GM21526 (cell line): Measurements from ENCODE around the gene AGT.

ENCODE experiments used
- ATAC-seq: cut with Tn5 transposase; IDR thresholded peaks from one replicate; pipeline ENCODE4 v1.9.1; 2021; ENCODE audit warnings: moderate library complexity; ENCODE audit not compliant: unreplicated experiment, low FRiP score

AGT gene

DNA sequence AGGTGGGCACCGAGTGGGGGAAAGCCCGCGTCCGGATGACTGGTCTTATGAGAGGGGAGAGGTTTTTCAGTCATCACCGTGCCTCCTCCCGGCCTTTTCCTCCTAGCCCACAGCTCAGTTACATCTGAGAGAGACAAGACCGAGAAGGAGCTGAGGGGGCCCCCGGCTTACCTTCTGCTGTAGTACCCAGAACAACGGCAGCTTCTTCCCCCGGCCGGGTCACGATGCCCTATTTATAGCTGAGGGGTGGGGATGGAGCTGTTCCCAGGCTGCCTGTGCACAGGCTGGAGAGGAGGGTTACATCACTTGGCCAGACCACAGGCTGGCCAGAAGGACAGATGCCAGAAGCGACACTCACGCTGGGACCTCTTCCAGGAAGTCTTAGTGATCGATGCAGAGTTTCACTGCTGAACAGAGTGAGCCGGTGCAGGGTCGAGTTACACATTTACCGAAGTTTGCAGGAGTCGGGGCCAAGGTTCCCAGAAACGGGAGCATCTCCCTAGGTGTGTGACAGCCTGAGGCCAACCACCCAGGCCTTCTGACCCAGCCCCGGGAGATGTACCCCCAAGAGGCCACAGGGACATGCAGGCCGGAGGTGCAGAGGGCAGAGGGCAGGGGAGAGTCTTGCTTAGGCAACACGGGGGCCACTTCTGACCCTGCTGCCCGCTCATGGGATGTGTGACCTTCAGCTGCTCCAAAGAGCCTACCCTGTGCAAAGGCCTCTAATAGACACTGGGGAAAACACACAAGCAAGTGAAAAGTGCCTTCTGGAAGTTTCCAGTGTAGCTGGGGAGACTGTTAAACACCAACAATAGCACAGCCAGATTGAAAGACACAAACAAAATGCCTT, at the start of gene AGT:
AGT (minus strand) TSS at position 208 of the 850 bp plus-strand sequence. CDS start 3,299 bp downstream, outside the sequence.
- ATAC-seq = no peak

DNA sequence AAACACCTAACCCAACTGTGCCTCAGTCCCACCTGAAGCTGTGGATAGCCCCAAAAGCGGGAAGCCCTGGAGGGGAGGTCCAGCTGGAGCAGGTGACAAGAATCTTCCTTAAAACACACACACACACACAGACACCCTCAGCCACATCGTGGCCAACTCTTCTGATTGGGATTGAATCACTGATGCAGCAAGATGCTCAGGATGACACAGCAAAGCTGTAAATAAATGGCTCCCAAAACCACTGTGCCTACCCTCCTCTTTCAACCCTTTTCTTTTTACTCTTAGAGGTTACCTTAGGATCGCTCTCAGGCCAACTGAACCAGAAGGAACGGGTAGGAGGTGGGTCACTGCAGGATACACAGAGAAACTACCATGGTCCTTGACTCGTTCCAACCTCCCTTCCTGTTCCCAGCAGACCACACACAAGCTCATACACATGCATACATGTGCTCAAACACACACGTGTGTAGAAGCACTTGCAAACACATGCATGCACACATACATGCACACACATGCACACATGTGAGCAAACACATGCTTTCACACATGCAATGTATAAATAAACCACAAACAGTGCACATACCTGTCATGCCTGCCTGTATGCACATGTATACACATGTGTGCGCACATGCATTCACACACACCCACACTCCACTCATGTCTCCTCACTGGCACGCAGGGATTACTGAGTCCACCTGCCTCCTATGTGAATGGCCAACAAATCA, 47.7 kb upstream of the AGT start:
- no peak for ATAC-seq

DNA sequence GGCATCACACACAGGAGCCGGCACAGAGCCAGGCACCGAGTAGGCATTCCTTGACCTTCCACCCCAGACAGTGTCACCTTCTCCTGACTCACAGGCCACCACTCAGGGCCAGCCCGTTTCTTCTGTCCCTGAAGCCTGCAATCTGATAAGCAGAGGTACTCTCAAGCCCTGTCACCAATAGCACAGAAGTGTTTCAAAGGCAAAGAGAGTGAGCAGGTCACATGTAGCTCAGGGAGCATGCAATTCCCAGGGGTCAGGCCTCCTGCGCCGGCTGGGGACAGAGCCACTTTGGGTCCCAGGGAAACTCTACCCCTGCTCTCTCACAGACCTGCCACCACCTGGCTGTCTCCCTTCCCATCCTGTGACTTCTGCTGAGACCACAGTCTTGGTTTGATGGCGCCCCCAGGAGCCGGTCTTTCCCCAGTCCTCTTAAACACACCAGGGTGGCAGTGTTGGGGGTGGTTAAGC, 46.5 kb upstream of the AGT start:
- no peak for ATAC-seq

DNA sequence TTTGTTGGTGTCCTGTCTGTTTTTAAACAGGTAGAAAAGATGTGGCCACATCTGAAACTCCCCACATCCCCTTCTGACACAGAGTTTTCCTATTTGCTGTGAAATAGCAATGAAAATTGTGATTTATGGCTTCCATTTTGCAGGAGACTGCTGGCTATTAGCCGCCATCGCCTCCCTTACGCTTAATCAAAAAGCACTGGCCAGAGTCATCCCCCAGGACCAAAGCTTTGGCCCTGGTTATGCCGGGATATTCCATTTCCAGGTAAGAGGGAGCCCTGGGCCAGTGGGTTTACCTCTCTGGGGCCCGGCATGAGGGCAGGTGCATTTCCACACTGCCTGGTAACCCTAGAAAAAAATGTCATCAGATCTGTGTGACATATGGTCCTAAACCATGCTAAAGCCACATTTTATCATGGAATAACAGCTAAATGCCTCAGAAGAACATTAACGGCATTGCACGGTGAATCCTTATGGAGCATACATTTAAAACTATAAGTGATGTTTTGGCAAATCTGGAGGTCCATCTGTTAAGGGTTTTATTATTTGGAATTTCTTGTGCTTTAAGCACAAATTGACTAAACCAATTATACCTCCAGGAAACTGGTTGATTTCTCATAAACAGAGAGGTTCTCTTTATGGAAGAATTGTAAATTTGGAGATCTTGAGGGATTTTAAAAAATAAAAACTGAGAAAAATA, 45.6 kb upstream of the AGT start:
- ATAC-seq = no peak

DNA sequence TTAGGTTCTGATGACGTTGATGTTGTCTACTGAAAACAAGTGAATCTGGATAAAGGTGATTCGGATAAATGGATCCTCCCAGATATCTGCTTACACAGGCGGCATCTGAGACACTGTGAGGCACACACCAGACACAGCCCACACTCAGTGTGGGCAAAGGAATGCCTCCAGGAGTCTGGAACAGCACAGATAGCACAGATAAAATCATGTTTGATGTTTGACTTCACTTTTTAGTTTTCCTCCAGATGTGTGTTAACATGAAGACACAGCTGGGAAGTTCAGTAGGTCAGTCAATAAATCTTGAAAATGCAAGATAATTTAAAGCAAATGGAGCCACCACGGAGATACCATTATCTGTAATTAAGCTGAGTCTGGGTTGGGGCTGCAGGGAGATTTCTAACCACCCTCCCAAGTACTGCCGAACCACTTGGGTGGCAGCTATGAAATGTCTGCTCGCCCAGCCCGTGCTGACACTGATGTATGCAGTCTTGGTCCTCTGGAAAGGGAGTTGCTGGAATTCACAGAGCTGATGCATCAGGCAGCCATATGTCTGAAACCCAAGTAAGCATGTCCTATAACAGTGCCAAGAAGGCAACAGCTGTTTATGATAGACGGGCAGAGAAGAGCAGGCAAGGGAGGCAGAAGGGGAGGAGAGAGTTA, 44.9 kb upstream of the AGT start:
- ATAC-seq = no peak

DNA sequence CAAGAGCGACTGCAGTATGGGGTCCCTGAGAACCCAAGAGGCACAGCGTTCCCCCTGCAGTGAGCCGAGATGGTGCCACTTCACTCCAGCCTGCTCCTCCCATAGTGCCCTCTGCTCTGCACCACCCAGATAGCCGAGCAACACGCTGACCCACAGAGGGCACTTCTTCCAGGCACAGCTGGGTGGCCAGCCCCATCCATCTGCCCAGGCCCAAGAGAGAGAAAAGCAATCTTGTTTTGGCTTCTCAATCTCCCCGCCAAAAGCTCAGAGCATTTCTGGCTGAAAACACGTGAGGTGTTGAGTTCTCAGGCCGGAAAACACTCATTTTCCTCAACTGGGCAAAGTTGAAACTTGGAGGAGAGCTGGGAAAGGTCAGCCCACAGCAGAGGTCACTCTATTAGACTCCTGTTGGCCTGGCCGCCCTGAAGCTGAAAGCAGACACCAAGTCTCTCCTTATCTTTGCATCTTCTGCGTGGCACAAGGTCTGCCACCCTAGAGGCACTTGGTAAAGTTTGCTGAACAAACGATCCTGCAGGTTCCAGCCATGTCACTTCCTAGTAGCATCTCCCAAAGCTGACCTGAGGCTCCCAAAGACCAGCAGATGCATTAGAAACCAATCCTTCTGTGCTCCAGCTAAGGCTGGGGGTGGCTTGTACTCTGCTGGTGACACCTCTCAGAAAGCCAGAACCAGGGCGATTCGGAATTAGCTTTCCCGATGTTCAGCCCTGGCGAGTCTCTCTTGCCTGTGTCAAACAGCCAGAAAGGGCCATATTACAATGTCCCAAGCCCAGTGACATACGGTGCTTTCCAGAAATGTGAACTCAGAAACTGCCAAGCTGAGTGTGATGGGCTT, 44.2 kb upstream of the AGT start:
- ATAC-seq = no peak

DNA sequence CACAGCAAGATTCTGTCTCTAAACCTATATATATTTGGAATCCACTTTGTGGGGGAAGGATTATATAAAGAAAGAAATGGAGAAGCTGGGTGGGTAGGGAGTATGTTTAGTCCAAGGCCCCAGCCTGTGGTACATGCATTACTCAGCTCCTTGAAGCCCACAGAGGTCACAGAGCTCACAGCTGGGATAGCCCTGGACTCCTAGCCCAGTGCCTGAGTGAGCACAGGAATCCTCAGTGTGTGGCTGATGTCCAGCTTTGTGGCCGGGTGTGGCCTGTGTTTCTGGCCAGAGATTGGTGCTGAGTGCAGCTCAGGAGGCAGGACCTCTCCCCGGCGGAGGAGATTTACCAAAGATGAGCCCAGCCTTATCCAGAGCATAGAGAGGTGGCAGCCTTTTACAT, 40.9 kb upstream of the AGT start:
- no peak for ATAC-seq

DNA sequence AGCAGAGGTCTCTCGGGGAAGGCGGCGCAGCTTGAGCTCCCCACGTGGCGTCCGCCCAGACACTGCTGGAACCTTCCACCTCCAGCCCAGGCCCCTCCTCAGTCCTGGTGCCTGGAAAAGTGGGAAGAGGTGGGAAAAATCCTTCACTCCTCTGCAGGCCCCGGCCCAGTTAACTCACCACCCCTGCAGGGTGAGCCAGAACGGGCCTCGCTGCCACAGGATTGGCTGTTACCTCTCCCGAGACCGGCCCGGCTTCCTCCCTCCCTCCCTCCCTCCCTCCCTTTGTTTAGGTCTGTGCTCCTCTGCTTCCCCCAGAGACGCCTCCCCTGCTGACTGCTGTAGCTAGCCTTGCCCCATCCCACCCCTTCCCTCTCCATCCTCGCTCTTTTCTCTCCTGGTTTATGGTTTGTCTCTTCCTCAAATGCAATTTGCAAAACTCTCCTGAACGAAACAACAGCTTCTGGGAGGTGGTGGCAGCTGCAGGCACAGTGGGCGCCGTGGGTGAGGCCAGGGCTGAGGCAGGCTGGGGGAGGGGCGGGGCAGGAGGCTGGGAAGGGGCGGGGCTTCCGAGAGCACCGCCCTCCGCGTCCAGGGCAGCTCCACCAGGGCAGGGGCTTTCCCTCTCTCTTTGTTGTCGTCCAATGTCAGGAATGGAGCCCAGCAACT, 39.8 kb upstream of the AGT start:
- no peak for ATAC-seq

DNA sequence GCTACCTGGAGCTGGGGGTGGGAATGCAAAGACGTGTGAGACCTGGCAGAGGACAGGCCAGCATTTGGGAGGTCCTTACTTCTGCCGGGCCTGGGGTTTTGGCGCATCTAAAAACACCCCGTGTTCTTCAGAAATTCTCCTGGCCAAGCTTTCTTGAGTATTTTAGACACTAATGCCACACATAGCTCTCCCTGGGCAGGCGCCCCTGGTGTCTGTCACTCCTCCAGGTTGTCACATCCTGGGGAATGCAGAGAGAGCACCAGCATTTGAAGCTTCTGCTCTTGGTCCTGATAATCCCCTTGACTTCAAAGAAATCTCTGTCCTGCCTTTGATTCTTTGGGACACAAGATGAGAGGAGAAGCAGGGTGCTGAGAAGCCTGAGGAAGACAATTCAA, 39.3 kb upstream of the AGT start:
- no peak for ATAC-seq

DNA sequence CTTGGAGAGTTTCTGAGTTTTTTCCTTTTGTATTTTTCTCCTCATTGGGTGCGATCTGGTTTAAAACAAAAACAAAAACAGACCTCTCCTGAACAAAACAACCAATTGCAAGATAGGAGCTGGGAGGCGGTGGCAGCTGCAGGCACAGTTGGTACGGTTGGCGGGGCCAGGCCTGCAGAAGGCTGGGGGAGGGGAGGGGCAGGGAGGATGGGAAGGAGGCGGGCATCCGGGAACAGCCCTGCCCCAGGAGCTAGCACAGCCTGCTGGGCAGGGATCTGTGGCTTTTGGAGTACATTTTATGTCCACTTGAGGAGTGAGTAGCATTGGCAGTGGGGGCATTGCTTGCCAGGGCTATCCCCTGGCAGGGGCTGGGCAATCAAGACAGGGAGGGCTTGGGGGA, 38.5 kb upstream of the AGT start:
- no peak for ATAC-seq

DNA sequence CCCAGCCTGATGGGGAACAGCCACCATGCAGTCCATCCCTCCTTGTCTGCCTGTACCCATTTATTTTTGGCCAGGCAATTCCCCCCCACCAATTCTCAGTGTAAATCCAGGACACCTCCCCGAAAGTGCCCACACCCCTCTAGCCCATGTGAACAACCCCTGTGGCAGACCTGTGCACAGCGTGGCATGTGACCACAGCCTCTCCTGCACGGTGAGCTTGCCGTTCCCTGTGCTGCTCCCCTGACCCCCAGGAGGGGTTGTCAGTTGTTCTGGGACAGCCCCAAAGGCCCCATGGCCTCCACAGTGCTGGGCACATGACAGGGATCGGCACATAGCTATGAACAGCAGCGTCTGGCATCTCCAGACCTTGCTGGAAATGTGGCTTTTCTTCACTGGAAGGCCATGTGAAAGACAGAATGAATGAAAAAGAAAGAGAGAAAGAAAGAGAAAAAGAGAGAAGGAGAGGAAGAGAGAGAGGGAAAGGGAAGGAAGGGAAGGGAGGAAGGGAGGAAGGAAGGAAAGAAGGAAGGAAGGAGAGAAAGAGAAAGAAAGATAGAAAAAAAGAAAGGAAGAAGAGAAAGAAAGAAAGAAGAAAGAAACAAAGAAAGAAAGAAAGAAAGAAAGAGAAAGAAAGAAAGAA, 37.2 kb upstream of the AGT start:
- ATAC-seq = no peak

DNA sequence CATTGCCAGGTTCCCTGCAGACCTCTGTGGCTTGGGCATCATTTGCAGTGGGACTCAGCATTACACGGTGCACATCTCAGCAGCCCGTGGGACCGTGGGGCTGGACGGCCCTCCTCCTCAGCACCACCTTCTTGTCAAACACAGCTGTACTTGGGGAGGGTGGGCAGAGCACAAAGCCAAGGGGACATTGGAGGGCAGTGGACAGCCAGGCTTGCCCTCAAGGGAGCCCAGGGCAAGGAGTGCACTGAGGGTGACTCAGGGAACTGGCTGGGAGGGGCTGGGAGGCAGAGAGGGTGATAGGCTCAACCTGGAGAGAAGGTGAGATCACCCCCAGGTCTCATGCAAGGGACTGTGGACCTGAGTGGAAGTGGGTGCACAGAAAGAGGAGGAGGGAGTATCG, 36.7 kb upstream of the AGT start:
- ATAC-seq = no peak

DNA sequence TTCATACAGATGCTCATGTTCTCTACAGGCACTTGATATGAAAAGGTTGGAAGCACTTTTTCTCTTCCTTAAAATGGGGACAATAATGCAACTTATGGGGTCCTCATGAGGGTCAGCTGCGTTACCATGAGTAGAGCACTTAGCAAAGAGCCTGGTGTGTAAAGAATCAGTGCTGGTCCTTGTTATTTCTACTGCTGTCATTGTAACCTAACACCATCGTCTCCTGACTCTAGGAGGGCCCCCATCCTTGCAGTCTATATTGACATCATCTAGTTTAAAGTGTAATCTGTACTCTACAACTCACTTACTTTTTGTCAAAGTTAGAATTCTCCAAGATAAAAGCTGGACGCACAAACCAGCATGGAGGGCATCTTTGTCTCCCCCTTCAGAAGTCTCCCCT, 35.7 kb upstream of the AGT start:
- ATAC-seq = no peak

DNA sequence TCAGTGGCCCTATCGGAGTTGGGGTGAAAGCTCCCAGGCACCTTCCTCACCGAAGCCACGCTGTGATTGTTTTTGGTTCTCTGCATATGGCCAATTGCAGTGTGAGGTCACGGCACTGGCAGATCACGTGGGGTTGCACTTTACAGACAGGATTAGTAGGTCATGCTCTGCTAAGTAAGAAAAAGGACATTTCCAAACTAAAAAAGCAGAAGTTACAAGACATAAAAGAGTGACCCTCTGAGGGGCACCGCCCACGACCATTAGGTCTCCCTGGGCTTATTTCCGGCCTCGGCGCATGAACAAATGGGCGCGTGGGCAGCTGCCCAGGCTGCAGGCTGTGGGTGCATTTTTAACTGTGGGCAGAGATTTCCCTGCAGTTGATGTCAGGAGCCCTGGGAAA, 35.2 kb upstream of the AGT start:
- ATAC-seq = no peak

DNA sequence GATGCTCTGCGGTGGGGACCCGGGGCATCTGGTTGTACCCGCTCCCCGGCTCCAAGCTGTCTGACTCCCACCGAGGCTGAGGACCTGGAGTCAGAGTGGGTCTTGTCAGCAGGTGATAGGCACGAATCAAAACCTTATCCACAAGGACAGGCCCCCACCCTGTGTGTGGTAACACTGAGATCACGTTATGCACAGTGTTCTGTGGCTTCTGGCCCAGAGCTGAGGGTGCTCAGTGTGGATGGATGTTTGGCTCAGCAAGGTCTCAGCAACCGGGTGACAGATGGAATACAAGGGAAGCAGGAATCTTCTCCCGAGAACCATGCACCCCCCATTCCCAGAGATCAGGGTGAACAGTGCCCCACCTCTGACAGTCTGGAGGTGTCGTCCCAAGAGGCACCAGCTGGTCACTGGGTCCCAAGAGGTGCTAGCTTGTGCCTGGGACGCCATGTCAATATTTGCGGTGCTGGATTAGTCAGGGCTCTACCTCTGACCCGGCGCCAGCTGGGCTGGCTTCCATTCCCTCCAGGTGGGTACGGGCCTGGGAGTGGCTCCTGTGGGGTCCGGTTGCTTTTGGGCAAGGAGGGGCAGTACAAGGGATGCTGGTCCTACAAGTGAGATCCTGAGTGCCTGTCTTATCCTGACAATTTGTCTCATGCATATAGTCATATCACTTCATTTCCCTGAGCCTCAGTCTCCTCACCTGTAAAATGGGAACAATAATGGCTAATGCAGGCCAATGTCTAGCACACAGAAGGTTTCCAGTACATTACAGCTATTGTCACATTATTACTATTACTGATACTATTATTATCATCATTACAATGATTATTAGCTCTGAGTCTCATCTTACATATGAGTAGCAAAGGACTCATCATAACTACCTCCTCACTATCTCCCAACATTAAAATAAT, 34.2 kb upstream of the AGT start:
- no peak for ATAC-seq

DNA sequence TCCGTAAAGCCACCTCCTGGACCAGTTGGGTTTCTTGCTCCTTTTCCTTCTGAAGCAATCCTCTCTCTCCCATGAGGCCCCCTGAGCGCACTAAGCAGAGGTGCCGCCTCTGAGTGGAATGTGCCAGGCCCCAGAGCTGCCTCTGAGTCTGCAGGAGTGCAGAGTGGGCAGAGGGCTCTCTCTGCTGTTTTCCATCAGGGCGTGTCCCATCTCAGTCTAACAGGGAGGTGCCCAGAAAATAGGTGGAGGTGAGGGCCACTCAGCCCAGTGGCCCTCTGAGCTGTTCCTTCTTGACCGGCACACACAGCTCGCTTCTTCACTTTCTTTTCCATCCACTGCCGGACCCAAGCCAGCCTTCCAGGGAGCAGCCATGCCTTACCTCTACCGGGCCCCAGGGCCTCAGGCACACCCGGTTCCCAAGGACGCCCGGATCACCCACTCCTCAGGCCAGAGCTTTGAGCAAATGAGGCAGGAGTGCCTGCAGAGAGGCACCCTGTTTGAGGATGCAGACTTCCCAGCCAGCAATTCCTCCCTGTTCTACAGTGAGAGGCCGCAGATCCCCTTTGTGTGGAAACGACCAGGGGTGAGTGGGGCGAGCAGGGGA, 33.3 kb upstream of the AGT start, which contains the start of gene CAPN9:
CAPN9 (plus strand) TSS at position 262 of the 604 bp plus-strand sequence; CDS start at position 371, 109 bp downstream.
- ATAC-seq = no peak

DNA sequence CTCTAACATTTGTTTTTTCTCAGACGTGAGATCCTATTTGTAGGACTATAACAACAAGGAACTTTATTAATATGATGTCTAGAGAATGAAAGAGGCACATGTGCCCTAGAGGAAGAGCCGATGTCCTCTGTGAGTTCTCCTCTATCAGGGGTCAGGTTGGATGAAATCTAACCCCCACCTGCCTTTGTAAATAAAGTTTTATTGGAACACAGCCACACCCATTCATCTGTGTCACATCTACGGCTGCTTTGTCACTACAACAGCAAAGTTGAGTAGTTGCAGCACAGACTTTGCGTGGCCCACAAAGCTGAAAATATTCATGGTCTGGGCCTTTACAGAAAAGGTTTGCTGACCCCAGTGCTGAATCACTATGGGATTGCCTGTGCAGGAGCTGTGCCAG, 32.7 kb upstream of the AGT start:
- ATAC-seq = no peak
